ENCODE data around the gene PSRC1. TPM values are rescaled to one million over a fixed set of nuclear protein-coding genes. Genes with fewer than 3 reads are reported as not detected.

The PSRC1 gene
- total and polyA plus RNA-seq, 4 experiments from 2014 or later: 0.17 to 0.31 (median 0.23) TPM

- H3K4me1 ChIP-seq (ENCODE audit: insufficient read depth, low read length): peaks cover 23% of the 10 kb centered on the region
- DNase-seq: no peak
- H3K9me3 Mint-ChIP-seq: no peaks in the 10 kb centered on the region
- peak overlapping the region; percentile 71 to 93 (median 92) for H3K27ac Mint-ChIP-seq
- no peaks in the 10 kb centered on the region for H3K9me3 ChIP-seq (ENCODE audit: control insufficient read depth in 1 of 2, low read length in 2 of 2)
- H3K27me3 Mint-ChIP-seq: no peaks in the 10 kb centered on the region
- H3K4me1 Mint-ChIP-seq: peaks cover 8 to 30% (median 16%) of the 10 kb centered on the region in 4 donors
- intact Hi-C loops (cut with micrococcal nuclease): loop anchor here (1.0 to 2.0 kb wide), 4 partner anchors 115 to 248 kb away; partner anchors contain the start of genes CYB561D1 and PSMA5
- peak overlapping the region; percentile 91 to 100 (median 96) for H3K4me3 Mint-ChIP-seq
- ChIA-PET CTCF (ENCODE audit: partially characterized antibody) (interaction anchor here (1.1 to 9.5 kb wide), 4 partner anchors 20 to 249 kb away, joined by 3 to 193 read pairs (median 90); partner anchors contain the start of genes CELSR2 and SORT1), POLR2A (ENCODE audit: partially characterized antibody) (interaction anchor here (0.5 to 2.4 kb wide), 9 partner anchors 34 to 1651 kb away, joined by 3 to 12 read pairs (median 6); partner anchors contain the start of genes ATXN7L2, CELSR2, ELAPOR1 and SARS1)
- peaks cover 0 to 4% of the 10 kb centered on the region in 2 donors for H3K36me3 Mint-ChIP-seq
- peak overlapping the region; percentile 59 for H3K27ac ChIP-seq (ENCODE audit: low read depth, low read length)
- H3K36me3 ChIP-seq (ENCODE audit: insufficient read depth, low read length): no peaks in the 10 kb centered on the region
- no peaks in the 10 kb centered on the region for H3K27me3 ChIP-seq (ENCODE audit: insufficient read depth, low read length)
- peak overlapping the region; percentile 74 to 91 for H3K4me3 ChIP-seq (ENCODE audit: low read length in 2 of 2)
These were observed 1.0 kb upstream of the PSRC1 start for GRCh38 chr1:109283748-109284600.

GRCh38 chr1:109282497-109282951, 421 bp downstream of the PSRC1 start:
- peak overlapping the region in 5 of 7 donors; percentile 83 to 93 (median 92) for H3K27ac Mint-ChIP-seq
- no peaks in the 10 kb centered on the region for H3K27me3 Mint-ChIP-seq
- Histone ChIP-seq H3K27ac (ENCODE audit: low read depth, low read length) (peak overlapping the region; percentile 59), H3K27me3 (ENCODE audit: insufficient read depth, low read length) (no peaks in the 10 kb centered on the region), H3K4me3 (ENCODE audit: low read length in 2 of 2) (peak overlapping the region; percentile 74 to 91), H3K36me3 (ENCODE audit: insufficient read depth, low read length) (no peaks in the 10 kb centered on the region), H3K4me1 (ENCODE audit: insufficient read depth, low read length) (peaks cover 23% of the 10 kb centered on the region), H3K9me3 (ENCODE audit: control insufficient read depth in 1 of 2, low read length in 2 of 2) (no peaks in the 10 kb centered on the region)
- ChIA-PET CTCF (ENCODE audit: partially characterized antibody) (interaction anchor here (0.9 to 9.5 kb wide), 6 partner anchors 33 to 251 kb away, joined by 3 to 193 read pairs (median 4); partner anchors contain the start of genes CELSR2, CYB561D1 and SORT1), POLR2A (ENCODE audit: partially characterized antibody) (interaction anchor here (0.7 to 2.4 kb wide), 13 partner anchors 33 to 590 kb away, joined by 3 to 12 read pairs (median 5); partner anchors contain the start of genes ATXN7L2, CELSR2, ELAPOR1 and GNAI3)
- DNase-seq: no peak
- intact Hi-C loops (cut with micrococcal nuclease): loop anchor here (2.0 kb wide), 1 partner anchor 212 kb away; the partner anchor contains the start of gene CYB561D1
- peaks cover 8 to 30% (median 16%) of the 10 kb centered on the region in 4 donors for H3K4me1 Mint-ChIP-seq
- peak overlapping the region; percentile 91 to 100 (median 96) for H3K4me3 Mint-ChIP-seq
- no peaks in the 10 kb centered on the region for H3K9me3 Mint-ChIP-seq
- H3K36me3 Mint-ChIP-seq: peaks cover 0 to 4% of the 10 kb centered on the region in 2 donors

DNA sequence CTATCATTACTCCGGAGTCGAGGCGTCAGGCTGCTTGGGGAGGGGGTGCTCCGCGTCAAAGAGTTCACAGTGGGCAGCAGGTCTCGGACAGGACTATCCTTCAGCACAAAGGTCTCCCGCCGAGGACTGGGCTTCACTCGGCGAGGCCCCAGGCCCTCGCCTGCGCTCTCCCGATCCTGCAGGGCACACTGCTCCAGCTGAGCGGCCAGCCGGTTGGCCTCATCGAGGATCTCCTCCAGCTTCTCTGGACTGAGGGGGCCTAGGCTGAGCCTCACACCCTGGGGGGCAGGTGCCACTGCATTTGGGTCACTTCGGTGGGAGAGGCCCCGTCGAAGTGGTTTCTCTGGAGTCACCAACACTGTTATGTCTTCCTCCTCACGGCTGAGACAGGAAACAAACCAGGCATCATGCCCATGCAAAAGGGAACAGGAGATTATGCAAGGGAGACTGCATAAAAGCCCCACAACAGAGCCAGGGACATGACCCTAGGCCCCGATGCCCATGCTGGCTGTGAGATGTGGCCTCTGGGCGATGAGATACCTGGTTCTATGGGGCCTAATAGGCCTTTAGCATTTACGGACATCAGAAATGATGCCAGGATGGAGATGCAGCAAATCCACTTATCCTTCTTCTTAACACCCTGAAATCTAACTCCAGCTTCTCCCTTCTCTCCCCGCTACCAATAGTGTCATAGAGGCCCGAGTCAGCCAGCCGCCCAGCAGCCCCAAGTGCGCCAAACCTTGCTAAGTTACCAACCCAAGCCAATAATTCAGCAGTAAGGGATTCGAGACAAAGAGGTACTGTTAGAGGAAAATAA, 1.1 kb downstream of the PSRC1 start:
- Histone ChIP-seq H3K27ac (ENCODE audit: low read depth, low read length) (no peak overlapping the region), H3K4me1 (ENCODE audit: insufficient read depth, low read length) (peaks cover 26% of the 10 kb centered on the region), H3K4me3 (ENCODE audit: low read length in 2 of 2) (peak overlapping the region in 1 of 2 donors; percentile 91), H3K9me3 (ENCODE audit: control insufficient read depth in 1 of 2, low read length in 2 of 2) (no peaks in the 10 kb centered on the region), H3K27me3 (ENCODE audit: insufficient read depth, low read length) (no peaks in the 10 kb centered on the region), H3K36me3 (ENCODE audit: insufficient read depth, low read length) (no peaks in the 10 kb centered on the region)
- DNase-seq: no peak
- H3K36me3 Mint-ChIP-seq: peaks cover 0 to 4% of the 10 kb centered on the region in 2 donors
- H3K27me3 Mint-ChIP-seq: no peaks in the 10 kb centered on the region
- CTCF ChIA-PET (ENCODE audit: partially characterized antibody): interaction anchor here (0.9 to 9.5 kb wide), 5 partner anchors 34 to 251 kb away, joined by 3 to 193 read pairs (median 6); partner anchors contain the start of genes CYB561D1 and SORT1
- peak overlapping the region; percentile 91 to 100 (median 96) for H3K4me3 Mint-ChIP-seq
- H3K4me1 Mint-ChIP-seq: peaks cover 8 to 30% (median 18%) of the 10 kb centered on the region in 4 donors
- H3K9me3 Mint-ChIP-seq: no peaks in the 10 kb centered on the region
- H3K27ac Mint-ChIP-seq: peak overlapping the region in 4 of 7 donors; percentile 10 to 86 (median 80)
- intact Hi-C loops (cut with micrococcal nuclease): loop anchor here (2.0 kb wide), 1 partner anchor 213 kb away; the partner anchor contains the start of gene CYB561D1
- POLR2A ChIA-PET (ENCODE audit: partially characterized antibody): interaction anchor here (0.7 to 2.4 kb wide), 7 partner anchors 117 to 267 kb away, joined by 3 to 12 read pairs (median 6); partner anchors contain the start of genes ATXN7L2, ELAPOR1 and GNAI3

DNA sequence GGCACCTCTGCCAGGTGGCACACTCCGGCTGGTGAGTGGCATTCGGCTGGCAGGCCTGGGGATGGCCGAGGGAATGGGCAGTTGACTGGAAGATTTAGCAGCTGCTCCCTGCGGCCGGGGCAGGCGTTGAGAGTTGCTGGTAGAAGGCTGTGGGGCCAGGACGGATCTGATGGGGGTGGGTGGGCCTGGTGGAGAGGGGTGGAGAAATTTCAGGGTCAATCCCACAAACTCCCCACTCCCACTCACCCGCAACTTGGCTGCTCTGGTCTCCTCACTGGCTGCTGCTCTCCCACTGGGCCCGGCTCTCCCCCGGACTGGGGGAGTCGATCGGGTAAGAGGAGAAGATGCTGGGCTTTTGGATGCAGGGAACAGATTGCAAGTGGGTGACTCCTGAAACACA, 2.1 kb downstream of the PSRC1 start:
- peak overlapping the region in 2 of 7 donors; percentile 68 to 77 for H3K27ac Mint-ChIP-seq
- CTCF ChIA-PET (ENCODE audit: partially characterized antibody): interaction anchor here (8.5 to 9.5 kb wide), 2 partner anchors 119 to 252 kb away, joined by 174 to 193 read pairs; partner anchors contain the start of gene SORT1
- H3K9me3 ChIP-seq (ENCODE audit: control insufficient read depth in 1 of 2, low read length in 2 of 2): no peaks in the 10 kb centered on the region
- H3K4me3 ChIP-seq (ENCODE audit: low read length in 2 of 2): no peak overlapping the region
- H3K9me3 Mint-ChIP-seq: no peaks in the 10 kb centered on the region
- POLR2A ChIA-PET (ENCODE audit: partially characterized antibody): no interaction called here
- peaks cover 0 to 4% of the 10 kb centered on the region in 2 donors for H3K36me3 Mint-ChIP-seq
- H3K4me3 Mint-ChIP-seq: peak overlapping the region in 1 of 8 donors; percentile 6
- no peak overlapping the region for H3K27ac ChIP-seq (ENCODE audit: low read depth, low read length)
- H3K4me1 Mint-ChIP-seq: peaks cover 8 to 30% (median 18%) of the 10 kb centered on the region in 4 donors
- no peaks in the 10 kb centered on the region for H3K27me3 ChIP-seq (ENCODE audit: insufficient read depth, low read length)
- DNase-seq: no peak
- peaks cover 26% of the 10 kb centered on the region for H3K4me1 ChIP-seq (ENCODE audit: insufficient read depth, low read length)
- intact Hi-C loops (cut with micrococcal nuclease): no loop called here
- H3K36me3 ChIP-seq (ENCODE audit: insufficient read depth, low read length): no peaks in the 10 kb centered on the region
- no peaks in the 10 kb centered on the region for H3K27me3 Mint-ChIP-seq

DNA sequence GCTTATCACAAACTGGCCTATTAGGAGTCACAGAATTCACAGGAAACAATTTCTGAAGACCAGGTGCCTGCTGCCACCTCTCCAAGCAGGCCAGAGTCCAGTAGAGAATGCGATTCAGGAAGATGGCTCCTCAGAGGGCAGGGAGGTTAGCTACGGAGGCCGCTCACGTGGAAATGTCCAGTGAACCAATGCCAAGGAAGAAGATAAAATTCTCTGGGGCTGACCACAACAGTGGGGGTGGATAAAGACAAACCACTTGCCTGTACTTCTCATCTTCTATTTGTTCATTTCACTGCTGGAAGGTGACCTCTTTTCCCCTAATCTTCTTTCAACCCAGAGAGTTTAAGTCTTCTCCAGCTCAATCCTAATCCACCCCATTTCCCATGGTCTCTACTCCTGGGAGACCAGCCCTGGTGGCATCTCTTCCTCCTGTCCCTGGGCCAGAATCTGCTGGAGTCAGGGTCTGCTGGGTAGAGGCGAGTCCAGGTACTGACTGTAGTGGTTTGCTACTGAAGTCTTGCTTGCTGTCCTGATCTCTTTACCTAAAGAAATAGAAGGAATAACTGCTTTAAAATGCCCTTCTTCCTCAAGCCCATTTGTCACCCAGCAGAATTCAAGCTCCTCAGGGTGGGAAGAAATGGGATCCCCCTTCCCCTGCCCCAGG, 3.2 kb downstream of the PSRC1 start:
- no peak for DNase-seq
- Mint-ChIP-seq H3K4me3 (peak overlapping the region in 1 of 8 donors; percentile 31), H3K27ac (peak overlapping the region in 2 of 7 donors; percentile 46 to 51), H3K9me3 (no peaks in the 10 kb centered on the region), H3K27me3 (no peaks in the 10 kb centered on the region), H3K4me1 (peaks cover 8 to 30% (median 18%) of the 10 kb centered on the region in 4 donors), H3K36me3 (peaks cover 0 to 4% of the 10 kb centered on the region in 2 donors)
- H3K9me3 ChIP-seq (ENCODE audit: control insufficient read depth in 1 of 2, low read length in 2 of 2): no peaks in the 10 kb centered on the region
- H3K27me3 ChIP-seq (ENCODE audit: insufficient read depth, low read length): no peaks in the 10 kb centered on the region
- intact Hi-C loops (cut with micrococcal nuclease): no loop called here
- CTCF ChIA-PET (ENCODE audit: partially characterized antibody): interaction anchor here (1.1 to 9.5 kb wide), 9 partner anchors 12 to 253 kb away, joined by 4 to 193 read pairs (median 5); partner anchors contain the start of genes CYB561D1 and SORT1
- peaks cover 26% of the 10 kb centered on the region for H3K4me1 ChIP-seq (ENCODE audit: insufficient read depth, low read length)
- no peaks in the 10 kb centered on the region for H3K36me3 ChIP-seq (ENCODE audit: insufficient read depth, low read length)
- POLR2A ChIA-PET (ENCODE audit: partially characterized antibody): interaction anchor here (0.9 kb wide), 1 partner anchor 253 kb away, joined by 3 read pairs; no protein-coding TSS in a partner anchor
- no peak overlapping the region for H3K27ac ChIP-seq (ENCODE audit: low read depth, low read length)
- H3K4me3 ChIP-seq (ENCODE audit: low read length in 2 of 2): no peak overlapping the region
